ENCODE data around the gene WASHC4. TPM values are rescaled to one million over a fixed set of nuclear protein-coding genes. Genes with fewer than 3 reads are reported as not detected.
"Not testable (repeated sequence)": the region's sequence is repeated elsewhere in the genome, so short reads cannot be mapped to it uniquely, and the experiment has no call there.

Gene WASHC4
- total RNA-seq, 1 experiment from 2014 or later: 39.1 TPM

DNA sequence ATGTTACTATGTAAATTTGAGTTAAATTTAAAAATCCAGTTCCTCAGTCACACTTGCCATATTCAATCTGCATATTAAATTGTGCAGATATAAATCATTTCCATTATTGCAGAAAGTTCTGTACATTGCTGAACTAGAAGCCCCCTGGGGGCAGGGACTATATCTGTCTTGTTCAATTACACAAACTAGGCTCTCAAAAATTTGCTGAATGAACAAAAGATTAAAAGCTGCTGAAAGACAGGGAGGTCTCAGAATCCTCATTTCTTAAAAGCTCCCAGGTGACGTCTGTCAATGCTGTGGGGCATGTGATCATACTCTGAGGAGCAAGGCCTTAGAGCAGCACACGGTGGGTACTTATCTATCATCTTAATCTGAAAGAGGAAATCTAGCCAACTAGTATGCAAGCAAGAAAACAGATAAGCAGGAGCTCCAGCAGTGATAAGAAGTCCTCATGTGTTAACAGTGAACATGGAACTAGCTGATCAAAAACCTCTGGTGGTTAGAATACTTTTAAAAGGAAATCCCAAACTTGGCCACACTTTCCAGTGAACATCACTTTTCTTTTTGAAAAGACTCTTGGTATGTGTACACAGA lies 68.0 kb downstream of the WASHC4 start:
- Histone ChIP-seq H3K9me3 (ENCODE audit: low read depth, low read length, poor library complexity, severe bottlenecking) (no peaks in the 10 kb centered on the region), H3K27ac (ENCODE audit: low read depth, low read length, poor library complexity, severe bottlenecking) (no peak overlapping the region), H3K4me1 (ENCODE audit: insufficient read depth, low read length, poor library complexity, severe bottlenecking) (no peaks in the 10 kb centered on the region), H3K36me3 (ENCODE audit: insufficient read depth, low read length, poor library complexity, severe bottlenecking) (peaks cover 17% of the 10 kb centered on the region), H3K4me3 (ENCODE audit: low read depth, low read length, poor library complexity, severe bottlenecking) (no peak overlapping the region), H3K27me3 (replicated peaks; ENCODE audit: insufficient read depth, low read depth, low read length, poor library complexity) (no peaks in the 10 kb centered on the region)
- no TSS peak for BruUV-seq (replicated peaks)
- CTCF ChIA-PET: no interaction called here
- DNase-seq (ENCODE audit: low spot score): no peak
- intact Hi-C loops (cut with micrococcal nuclease; ENCODE audit: unreplicated experiment): no loop called here
- POLR2A ChIA-PET (ENCODE audit: low non-redundant PET): no interaction called here
- TF ChIP-seq, protein P1, sequence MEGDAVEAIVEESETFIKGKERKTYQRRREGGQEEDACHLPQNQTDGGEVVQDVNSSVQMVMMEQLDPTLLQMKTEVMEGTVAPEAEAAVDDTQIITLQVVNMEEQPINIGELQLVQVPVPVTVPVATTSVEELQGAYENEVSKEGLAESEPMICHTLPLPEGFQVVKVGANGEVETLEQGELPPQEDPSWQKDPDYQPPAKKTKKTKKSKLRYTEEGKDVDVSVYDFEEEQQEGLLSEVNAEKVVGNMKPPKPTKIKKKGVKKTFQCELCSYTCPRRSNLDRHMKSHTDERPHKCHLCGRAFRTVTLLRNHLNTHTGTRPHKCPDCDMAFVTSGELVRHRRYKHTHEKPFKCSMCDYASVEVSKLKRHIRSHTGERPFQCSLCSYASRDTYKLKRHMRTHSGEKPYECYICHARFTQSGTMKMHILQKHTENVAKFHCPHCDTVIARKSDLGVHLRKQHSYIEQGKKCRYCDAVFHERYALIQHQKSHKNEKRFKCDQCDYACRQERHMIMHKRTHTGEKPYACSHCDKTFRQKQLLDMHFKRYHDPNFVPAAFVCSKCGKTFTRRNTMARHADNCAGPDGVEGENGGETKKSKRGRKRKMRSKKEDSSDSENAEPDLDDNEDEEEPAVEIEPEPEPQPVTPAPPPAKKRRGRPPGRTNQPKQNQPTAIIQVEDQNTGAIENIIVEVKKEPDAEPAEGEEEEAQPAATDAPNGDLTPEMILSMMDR (conservative IDR thresholded peaks at IDR 0.05; ENCODE audit: low read depth, low read length): no peak
- TF ChIP-seq EZH2 (IDR thresholded peaks at IDR 0.05; ENCODE audit: borderline replicate concordance, low read depth, low read length, poor library complexity, severe bottlenecking): no peak

DNA sequence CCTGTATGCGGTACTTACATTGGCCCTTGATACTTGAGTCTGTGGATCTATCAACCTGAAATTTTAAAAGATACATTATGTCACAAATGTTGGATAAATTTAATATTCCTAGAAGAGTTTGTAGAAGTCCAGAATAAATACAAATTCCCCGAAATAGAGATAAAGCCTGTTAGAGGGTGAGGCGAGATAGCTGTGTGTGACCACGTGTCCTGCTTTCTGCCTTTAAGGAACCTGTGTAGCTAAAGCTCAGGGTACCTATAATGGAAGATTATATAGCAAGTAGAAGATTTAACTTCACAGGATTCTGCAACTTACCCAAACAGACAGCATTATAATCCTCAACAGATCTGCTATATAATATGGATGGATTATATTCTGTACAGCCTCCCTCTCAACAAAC lies 69.7 kb downstream of the WASHC4 start:
- BruUV-seq (replicated peaks): no TSS peak
- H3K27me3 ChIP-seq (replicated peaks; ENCODE audit: insufficient read depth, low read depth, low read length, poor library complexity): no peaks in the 10 kb centered on the region
- TF ChIP-seq, protein P1 (conservative IDR thresholded peaks at IDR 0.05; ENCODE audit: low read depth, low read length): no peak
- TF ChIP-seq EZH2 (IDR thresholded peaks at IDR 0.05; ENCODE audit: borderline replicate concordance, low read depth, low read length, poor library complexity, severe bottlenecking): no peak
- DNase-seq (ENCODE audit: low spot score): no peak
- ChIA-PET CTCF (no interaction called here), POLR2A (ENCODE audit: low non-redundant PET) (no interaction called here)
- intact Hi-C loops (cut with micrococcal nuclease; ENCODE audit: unreplicated experiment): no loop called here
- no peak overlapping the region for H3K4me3 ChIP-seq (ENCODE audit: low read depth, low read length, poor library complexity, severe bottlenecking)
- no peaks in the 10 kb centered on the region for H3K4me1 ChIP-seq (ENCODE audit: insufficient read depth, low read length, poor library complexity, severe bottlenecking)
- H3K36me3 ChIP-seq (ENCODE audit: insufficient read depth, low read length, poor library complexity, severe bottlenecking): peaks cover 17% of the 10 kb centered on the region
- no peaks in the 10 kb centered on the region for H3K9me3 ChIP-seq (ENCODE audit: low read depth, low read length, poor library complexity, severe bottlenecking)
- no peak overlapping the region for H3K27ac ChIP-seq (ENCODE audit: low read depth, low read length, poor library complexity, severe bottlenecking)

- H3K27me3 ChIP-seq (replicated peaks; ENCODE audit: insufficient read depth, low read depth, low read length, poor library complexity); BruUV-seq (replicated peaks); H3K4me3 ChIP-seq (ENCODE audit: low read depth, low read length, poor library complexity, severe bottlenecking); POLR2A ChIA-PET (ENCODE audit: low non-redundant PET); DNase-seq (ENCODE audit: low spot score); H3K9me3 ChIP-seq (ENCODE audit: low read depth, low read length, poor library complexity, severe bottlenecking); H3K27ac ChIP-seq (ENCODE audit: low read depth, low read length, poor library complexity, severe bottlenecking); CTCF ChIA-PET; H3K4me1 ChIP-seq (ENCODE audit: insufficient read depth, low read length, poor library complexity, severe bottlenecking); intact Hi-C loops (cut with micrococcal nuclease; ENCODE audit: unreplicated experiment): not testable (repeated sequence)
- peaks cover 15% of the 10 kb centered on the region for H3K36me3 ChIP-seq (ENCODE audit: insufficient read depth, low read length, poor library complexity, severe bottlenecking)
Observed at GRCh38 chr12:105179114-105179513, 71.6 kb downstream of the WASHC4 start.

DNA sequence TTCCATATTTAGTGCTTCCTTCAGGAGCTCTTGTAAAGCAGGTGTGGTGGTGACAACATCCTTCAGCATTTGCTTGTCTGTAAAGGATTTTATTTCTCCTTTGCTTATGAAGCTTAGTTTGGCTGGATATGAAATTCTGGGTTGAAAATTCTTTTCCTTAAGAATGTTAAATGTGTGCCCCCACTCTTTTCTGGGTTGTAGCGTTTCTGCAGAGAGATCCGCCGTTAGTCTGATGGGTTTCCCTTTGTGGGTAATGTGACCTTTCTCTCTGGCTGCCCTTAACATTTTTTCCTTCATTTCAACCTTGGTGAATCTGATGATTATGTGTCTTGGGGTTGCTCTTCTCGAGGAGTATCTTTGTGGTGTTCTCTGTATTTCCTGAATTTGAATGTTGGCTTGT lies 75.9 kb downstream of the WASHC4 start:
- CTCF ChIA-PET; H3K4me1 ChIP-seq (ENCODE audit: insufficient read depth, low read length, poor library complexity, severe bottlenecking); BruUV-seq (replicated peaks); H3K9me3 ChIP-seq (ENCODE audit: low read depth, low read length, poor library complexity, severe bottlenecking); DNase-seq (ENCODE audit: low spot score); H3K27me3 ChIP-seq (replicated peaks; ENCODE audit: insufficient read depth, low read depth, low read length, poor library complexity); intact Hi-C loops (cut with micrococcal nuclease; ENCODE audit: unreplicated experiment); H3K27ac ChIP-seq (ENCODE audit: low read depth, low read length, poor library complexity, severe bottlenecking); POLR2A ChIA-PET (ENCODE audit: low non-redundant PET); H3K4me3 ChIP-seq (ENCODE audit: low read depth, low read length, poor library complexity, severe bottlenecking): not testable (repeated sequence)
- H3K36me3 ChIP-seq (ENCODE audit: insufficient read depth, low read length, poor library complexity, severe bottlenecking): peaks cover 21% of the 10 kb centered on the region

DNA sequence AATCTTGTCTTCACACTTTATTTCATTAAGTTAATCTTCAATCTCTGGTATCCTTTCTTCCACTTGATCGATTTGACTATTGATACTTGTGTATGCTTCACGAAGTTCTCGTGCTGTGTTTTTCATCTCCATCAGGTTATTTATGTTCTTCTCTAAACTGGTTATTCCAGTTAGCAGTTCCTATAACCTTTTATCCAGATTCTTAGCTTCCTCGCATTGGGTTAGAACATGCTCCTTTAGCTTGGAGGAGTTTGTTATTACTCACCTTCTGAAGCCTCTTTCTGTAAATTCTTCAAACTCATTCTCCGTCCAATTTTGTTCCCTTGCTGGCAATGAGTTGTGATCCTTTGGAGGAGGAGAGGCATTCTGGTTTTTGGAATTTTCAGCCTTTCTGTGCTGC lies 76.4 kb downstream of the WASHC4 start:
- H3K4me1 ChIP-seq (ENCODE audit: insufficient read depth, low read length, poor library complexity, severe bottlenecking); H3K9me3 ChIP-seq (ENCODE audit: low read depth, low read length, poor library complexity, severe bottlenecking); POLR2A ChIA-PET (ENCODE audit: low non-redundant PET); H3K27me3 ChIP-seq (replicated peaks; ENCODE audit: insufficient read depth, low read depth, low read length, poor library complexity); CTCF ChIA-PET; BruUV-seq (replicated peaks); intact Hi-C loops (cut with micrococcal nuclease; ENCODE audit: unreplicated experiment); H3K4me3 ChIP-seq (ENCODE audit: low read depth, low read length, poor library complexity, severe bottlenecking); H3K27ac ChIP-seq (ENCODE audit: low read depth, low read length, poor library complexity, severe bottlenecking); DNase-seq (ENCODE audit: low spot score): not testable (repeated sequence)
- H3K36me3 ChIP-seq (ENCODE audit: insufficient read depth, low read length, poor library complexity, severe bottlenecking): peaks cover 21% of the 10 kb centered on the region

Data from A673 (cell line).